ENCODE measurements around the gene VPS13C.
"Not testable (repeated sequence)": the region's sequence is repeated elsewhere in the genome, so short reads cannot be mapped to it uniquely, and the experiment has no call there.

Gene VPS13C

GRCh38 chr15:62047282-62047827 is 12.9 kb downstream of the VPS13C start:
- DNase-seq (ENCODE audit: low spot score), result no peak

- no peak for DNase-seq (ENCODE audit: low spot score)
Observed at GRCh38 chr15:62046078-62046743, 14.0 kb downstream of the VPS13C start.

- DNase-seq (ENCODE audit: low spot score), result peak; percentile 17
Observed at GRCh38 chr15:62035256-62035924, 24.9 kb downstream of the VPS13C start.

GRCh38 chr15:62027916-62028315 is 32.3 kb downstream of the VPS13C start:
- no peak for DNase-seq (ENCODE audit: low spot score)

- no peak for DNase-seq (ENCODE audit: low spot score)
Observed at GRCh38 chr15:62027263-62027565, 33.0 kb downstream of the VPS13C start.

GRCh38 chr15:62026487-62027262 is 33.6 kb downstream of the VPS13C start:
- no peak for DNase-seq (ENCODE audit: low spot score)

GRCh38 chr15:62021991-62022600 is 38.2 kb downstream of the VPS13C start:
- no peak for DNase-seq (ENCODE audit: low spot score)

DNA sequence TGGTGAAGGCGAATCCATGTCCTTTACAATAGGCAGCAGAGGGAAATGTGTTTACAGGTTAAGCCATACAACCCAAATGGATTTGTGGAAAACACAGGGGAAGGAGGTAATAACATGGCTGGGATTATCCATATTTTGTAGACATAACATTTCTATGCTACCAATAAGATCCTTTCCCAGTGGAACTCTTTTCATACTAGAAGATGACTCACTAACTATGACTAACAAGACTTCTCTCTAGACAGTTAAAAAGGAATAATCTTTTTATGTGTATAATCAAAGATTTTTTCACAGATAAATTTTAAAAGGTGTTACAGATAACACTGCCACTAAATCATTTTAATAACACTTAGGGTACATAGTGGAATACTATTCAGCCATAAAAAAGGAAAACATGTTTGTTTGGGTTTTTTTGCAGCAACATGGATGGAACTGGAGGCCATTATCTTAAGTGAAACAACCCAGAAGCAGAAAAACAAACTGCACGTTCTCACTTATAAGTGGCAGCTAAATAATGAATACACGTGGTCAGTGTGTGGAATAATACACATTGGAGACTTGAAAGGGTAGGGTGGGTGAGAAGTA is 39.6 kb downstream of the VPS13C start:
- DNase-seq (ENCODE audit: low spot score), result no peak

DNA sequence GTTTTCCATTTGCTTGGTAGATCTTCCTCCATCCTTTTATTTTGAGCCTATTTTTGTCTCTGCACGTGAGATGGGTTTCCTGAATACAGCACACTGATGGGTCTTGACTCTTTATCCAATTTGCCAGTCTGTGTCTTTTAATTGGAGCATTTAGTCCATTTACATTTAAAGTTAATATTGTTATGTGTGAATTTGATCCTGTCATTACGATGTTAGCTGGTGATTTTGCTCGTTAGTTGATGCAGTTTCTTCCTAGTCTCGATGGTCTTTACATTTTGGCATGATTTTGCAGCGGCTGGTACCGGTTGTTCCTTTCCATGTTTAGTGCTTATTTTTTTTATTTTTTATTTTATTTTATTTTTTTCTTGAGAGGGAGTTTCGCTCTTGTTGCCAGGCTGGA is 54.9 kb downstream of the VPS13C start:
- DNase-seq (ENCODE audit: low spot score), result not testable (repeated sequence)

GRCh38 chr15:61997786-61998185 is 62.5 kb downstream of the VPS13C start:
- DNase-seq (ENCODE audit: low spot score), result no peak

GRCh38 chr15:61996056-61996635 is 64.1 kb downstream of the VPS13C start:
- DNase-seq (ENCODE audit: low spot score), result no peak

- no peak for DNase-seq (ENCODE audit: low spot score)
Observed at GRCh38 chr15:61994216-61994615, 66.0 kb downstream of the VPS13C start.

GRCh38 chr15:61992518-61992917 is 67.7 kb downstream of the VPS13C start:
- DNase-seq (ENCODE audit: low spot score), result no peak

DNA sequence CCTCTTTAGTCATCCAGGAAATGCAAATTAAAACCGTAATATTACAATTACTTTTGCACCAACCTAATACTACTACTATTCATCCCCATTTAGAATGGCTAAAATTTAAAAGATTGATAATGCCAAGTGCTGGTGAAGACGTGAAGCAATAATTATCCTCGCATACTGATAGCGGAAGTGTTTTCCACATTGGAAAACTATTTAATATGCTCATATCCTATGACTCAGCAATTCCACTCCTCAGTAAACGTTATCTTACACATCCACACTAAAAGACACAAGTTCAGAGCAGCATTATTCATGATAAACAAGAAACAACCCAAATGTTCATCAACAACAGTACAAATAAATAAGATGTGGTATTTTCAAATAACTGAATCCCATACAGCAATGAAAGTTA is 70.6 kb downstream of the VPS13C start:
- DNase-seq (ENCODE audit: low spot score), result no peak

DNA sequence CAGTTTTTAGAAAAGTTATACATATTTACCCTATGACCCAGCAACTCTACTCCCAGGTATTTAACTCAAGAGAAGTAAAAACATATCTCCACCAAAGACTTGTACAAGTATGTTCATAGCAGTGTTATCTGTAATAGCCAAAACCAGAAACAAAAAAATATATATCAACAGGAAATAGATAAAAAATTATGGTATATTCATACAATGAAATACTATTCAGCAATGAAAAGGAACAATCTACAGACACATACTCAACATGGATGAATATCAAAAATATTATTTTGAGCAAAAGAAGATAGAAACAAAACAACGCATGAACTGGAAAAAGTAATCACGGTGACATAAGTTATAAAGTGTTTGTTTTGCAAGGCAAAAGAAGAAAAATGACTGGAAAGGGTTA is 72.4 kb downstream of the VPS13C start:
- no peak for DNase-seq (ENCODE audit: low spot score)

DNA sequence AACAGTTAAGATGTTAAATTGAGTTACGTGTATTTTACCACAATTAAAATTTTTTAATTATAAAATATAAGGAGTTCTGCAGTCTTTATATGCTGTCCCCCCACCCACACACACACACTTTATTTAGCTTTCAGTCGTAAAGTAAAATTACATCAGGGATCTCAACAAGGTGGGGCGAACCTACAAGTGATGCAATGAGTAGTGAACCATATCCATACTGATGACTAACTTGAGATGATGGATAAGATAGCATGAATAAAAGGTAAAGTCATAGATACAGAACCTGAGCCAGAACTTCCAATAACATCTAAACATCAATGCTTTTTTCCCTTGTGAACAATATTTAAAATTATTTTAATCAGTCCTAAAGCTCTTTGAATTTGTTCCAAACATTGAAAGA is 77.2 kb downstream of the VPS13C start:
- no peak for DNase-seq (ENCODE audit: low spot score)

- no peak for DNase-seq (ENCODE audit: low spot score)
Observed at GRCh38 chr15:61978225-61978624, 82.0 kb downstream of the VPS13C start.

DNA sequence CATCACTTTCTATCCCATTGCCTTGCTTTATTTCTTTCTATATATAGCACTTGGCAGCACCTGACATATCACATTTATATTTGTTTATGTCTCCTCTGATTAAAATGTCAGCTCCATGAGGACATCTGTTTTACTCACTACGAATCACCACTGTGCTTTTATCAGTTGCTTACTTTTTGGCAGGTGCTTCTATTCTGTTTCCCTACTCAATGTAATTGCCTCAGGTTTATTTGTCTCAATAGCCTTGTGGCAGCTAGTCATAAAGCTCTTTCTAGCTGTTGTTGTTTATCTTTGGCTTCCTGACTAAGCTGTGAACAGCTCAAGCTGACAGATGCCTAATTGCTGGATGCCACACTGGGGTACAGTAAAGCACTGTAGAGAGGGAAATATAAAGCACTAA is 85.5 kb downstream of the VPS13C start:
- DNase-seq (ENCODE audit: low spot score), result no peak

DNA sequence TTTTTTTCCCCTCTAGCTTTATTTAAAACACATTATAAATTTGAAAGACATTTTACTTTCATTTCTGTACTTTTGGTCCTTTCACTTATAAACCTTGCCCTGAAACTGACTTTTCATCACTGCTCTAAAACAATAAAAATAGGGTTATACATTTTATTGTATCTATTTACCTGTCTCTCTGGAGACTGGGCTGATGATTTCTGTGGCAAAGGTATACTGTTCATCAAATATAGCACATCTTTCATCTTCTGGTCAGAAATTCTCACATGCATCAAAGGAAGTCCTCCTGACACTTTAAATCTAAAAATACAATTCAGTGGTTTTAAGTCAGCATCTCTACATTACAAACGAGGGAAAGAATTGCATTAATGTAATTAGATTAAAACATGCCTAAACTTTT is 86.1 kb downstream of the VPS13C start:
- no peak for DNase-seq (ENCODE audit: low spot score)

DNA sequence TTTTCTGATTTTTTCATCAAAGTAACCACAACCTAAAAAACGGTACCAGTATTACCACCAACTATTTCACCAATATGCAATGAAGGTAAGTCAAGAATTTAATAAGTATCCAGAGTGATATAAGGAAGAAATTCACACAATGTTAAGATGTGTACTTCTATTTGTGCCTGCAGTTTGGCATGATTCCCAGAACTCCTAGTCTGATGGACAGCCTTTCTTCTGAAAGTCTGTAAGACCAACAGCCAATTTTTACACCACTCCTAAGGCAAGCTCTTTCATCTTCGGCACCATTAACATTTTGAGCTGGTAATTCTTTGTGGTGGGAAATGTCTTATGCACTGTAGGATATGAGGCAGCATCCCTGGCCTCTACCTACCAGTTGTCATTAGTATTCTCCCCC is 108.3 kb downstream of the VPS13C start:
- DNase-seq (ENCODE audit: low spot score), result no peak

DNA sequence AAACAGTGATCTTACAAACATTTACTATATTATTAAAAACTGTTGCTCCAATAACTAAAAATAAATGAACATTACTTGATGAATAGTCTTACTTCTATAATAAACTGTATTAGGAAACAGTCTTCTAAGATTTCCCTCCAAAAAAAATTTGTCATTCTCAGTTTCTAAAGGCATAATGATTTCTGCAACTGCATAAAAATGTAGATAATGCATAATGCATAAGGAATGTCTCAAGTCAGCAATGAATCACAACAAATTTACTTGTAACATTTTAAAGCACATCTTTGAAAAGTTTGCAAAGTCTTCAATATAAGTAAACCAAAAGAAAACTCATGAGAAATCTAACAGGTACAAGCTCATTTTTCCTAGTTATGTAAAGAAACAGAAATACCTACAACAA is 113.5 kb downstream of the VPS13C start:
- DNase-seq (ENCODE audit: low spot score), result no peak

DNA sequence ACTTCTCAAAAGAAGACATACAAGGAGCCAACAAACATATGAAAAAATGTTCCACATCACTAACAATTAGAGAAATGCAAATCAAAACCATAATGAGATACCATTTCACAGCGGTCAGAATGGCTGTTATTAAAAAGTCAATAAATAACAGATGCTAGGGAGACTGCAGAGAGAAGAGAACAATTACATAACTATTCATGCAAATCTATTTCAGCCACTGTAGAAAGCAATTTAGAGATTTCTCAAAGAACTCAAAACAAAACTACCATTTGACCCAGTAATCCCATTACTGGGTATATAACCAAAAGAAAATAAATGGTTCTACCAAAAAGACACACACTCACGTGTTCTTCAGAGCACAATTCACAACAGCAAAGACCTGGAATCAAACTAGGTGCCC is 116.3 kb downstream of the VPS13C start:
- no peak for DNase-seq (ENCODE audit: low spot score)
